SU-DHL-6 (cell line): ENCODE measurements around the gene AMER2.

Experiments used
- H2AFZ ChIP-seq: fragments of 200-600 bp; sonication (generic); 2 replicates; pipeline ENCODE4 v1.6.1; 2014; ENCODE audit warnings: low read depth, mild to moderate bottlenecking, moderate library complexity, mixed read lengths, antibody characterized with exemption, low read length; ENCODE audit not compliant: severe bottlenecking
- H3F3A ChIP-seq: fragments of 200-600 bp; shearing (Covaris generic); 2 replicates; pipeline ENCODE4 v1.6.0; 2016; ENCODE audit warnings: antibody characterized with exemption, mild to moderate bottlenecking; ENCODE audit not compliant: insufficient read depth
- H3K27ac ChIP-seq: fragments of 200-600 bp; sonication (generic); 2 replicates; pipeline ENCODE4 v1.5.1; 2016; ENCODE audit warnings: low read depth, mild to moderate bottlenecking, low read length, moderate library complexity, mixed read lengths
- H3K27me3 ChIP-seq: fragments of 200-600 bp; sonication (generic), shearing (Covaris generic); 2 replicates; pipeline ENCODE4 v1.6.0; 2014; ENCODE audit warnings: mild to moderate bottlenecking, low read length
- H3K36me3 ChIP-seq: fragments of 200-600 bp; sonication (generic); 2 replicates; pipeline ENCODE4 v1.6.1; 2014; ENCODE audit warnings: mild to moderate bottlenecking, low read length, mixed read lengths
- H3K4me2 ChIP-seq: fragments of 300-600, 200-600 bp; shearing (Covaris generic), sonication (generic); 2 replicates; pipeline ENCODE4 v1.6.0; 2014; ENCODE audit warnings: low read length, low read depth, mild to moderate bottlenecking; ENCODE audit not compliant: poor library complexity, severe bottlenecking
- H3K4me3 ChIP-seq: fragments of 200-600 bp; sonication (generic); 2 replicates; pipeline ENCODE4 v1.5.1; 2014; ENCODE audit warnings: antibody characterized with exemption, low read length, mild to moderate bottlenecking, mixed read lengths; ENCODE audit not compliant: insufficient read depth, poor library complexity, severe bottlenecking
- H3K79me2 ChIP-seq: fragments of 200-600 bp; sonication (generic); 2 replicates; pipeline ENCODE4 v1.6.1; 2014; ENCODE audit warnings: mild to moderate bottlenecking, low read length, moderate library complexity; ENCODE audit not compliant: insufficient read depth
- H3K9ac ChIP-seq: fragments of 200-600 bp; sonication (generic); 2 replicates; pipeline ENCODE4 v1.7.0; 2014; ENCODE audit warnings: mild to moderate bottlenecking, low read length
- H3K9me2 ChIP-seq: fragments of 200-600 bp; sonication (generic); replicated peaks from 2 replicates; pipeline ENCODE4 v1.6.1; 2014; ENCODE audit warnings: low read length; ENCODE audit not compliant: insufficient read depth
- H3K9me3 ChIP-seq: fragments of 200-600 bp; sonication (generic); 2 replicates; pipeline ENCODE4 v1.6.1; 2014; ENCODE audit warnings: low read length, mixed read lengths; ENCODE audit not compliant: insufficient read depth
- H4K20me1 ChIP-seq: fragments of 200-600 bp; sonication (generic); 2 replicates; pipeline ENCODE4 v1.6.1; 2014; ENCODE audit warnings: low read depth, mild to moderate bottlenecking, antibody characterized with exemption, low read length, moderate library complexity, mixed read lengths
- CTCF ChIP-seq: fragments of 200-600 bp; sonication (generic); IDR thresholded peaks from one replicate; pipeline ENCODE4 v1.5.1; 2017; ENCODE audit warnings: antibody characterized with exemption, mild to moderate bottlenecking, low read length, moderate library complexity; ENCODE audit not compliant: insufficient read depth, poor library complexity, severe bottlenecking
- EZH2phosphoT487 ChIP-seq: fragments of 200-600 bp; sonication (generic), shearing (Covaris generic); conservative IDR thresholded peaks from 2 replicates; pipeline ENCODE4 v1.6.1; 2018; ENCODE audit warnings: mild to moderate bottlenecking, antibody characterized with exemption, low read length, moderate library complexity, mixed read lengths

The AMER2 gene

GRCh38 chr13:25203127-25203740, 31.1 kb upstream of the AMER2 start:
- no peaks in the 10 kb centered on the region for H3K36me3 ChIP-seq
- no peaks in the 10 kb centered on the region for H3K79me2 ChIP-seq
- no peak overlapping the region for H2AFZ ChIP-seq
- no peaks in the 10 kb centered on the region for H3K9me3 ChIP-seq
- no peak overlapping the region for H3K4me3 ChIP-seq
- H3K27me3 ChIP-seq: no peaks in the 10 kb centered on the region
- TF ChIP-seq CTCF (no peak), EZH2phosphoT487 (no peak)
- no peak overlapping the region for H3K9ac ChIP-seq
- no peaks in the 10 kb centered on the region for H4K20me1 ChIP-seq
- H3K27ac ChIP-seq: no peak overlapping the region
- no peaks in the 10 kb centered on the region for H3K9me2 ChIP-seq
- no peaks in the 10 kb centered on the region for H3F3A ChIP-seq
- no peak overlapping the region for H3K4me2 ChIP-seq

GRCh38 chr13:25200783-25201182, 28.7 kb upstream of the AMER2 start:
- Histone ChIP-seq H3K9me3 (no peaks in the 10 kb centered on the region), H3K36me3 (no peaks in the 10 kb centered on the region), H3K4me3 (no peak overlapping the region), H3K79me2 (no peaks in the 10 kb centered on the region), H3F3A (no peaks in the 10 kb centered on the region), H3K4me2 (no peak overlapping the region), H3K27ac (no peak overlapping the region), H2AFZ (no peak overlapping the region), H3K27me3 (no peaks in the 10 kb centered on the region), H3K9me2 (no peaks in the 10 kb centered on the region), H3K9ac (no peak overlapping the region), H4K20me1 (no peaks in the 10 kb centered on the region)
- no peak for TF ChIP-seq CTCF
- no peak for TF ChIP-seq EZH2phosphoT487

- no peaks in the 10 kb centered on the region for H3K79me2 ChIP-seq
- TF ChIP-seq CTCF (no peak), EZH2phosphoT487 (no peak)
- H3K4me2 ChIP-seq: no peak overlapping the region
- no peaks in the 10 kb centered on the region for H3K27me3 ChIP-seq
- no peak overlapping the region for H3K4me3 ChIP-seq
- H3K27ac ChIP-seq: no peak overlapping the region
- no peaks in the 10 kb centered on the region for H3K36me3 ChIP-seq
- H3K9me3 ChIP-seq: no peaks in the 10 kb centered on the region
- no peak overlapping the region for H2AFZ ChIP-seq
- H3K9ac ChIP-seq: no peak overlapping the region
- no peaks in the 10 kb centered on the region for H3F3A ChIP-seq
- H3K9me2 ChIP-seq: no peaks in the 10 kb centered on the region
- no peaks in the 10 kb centered on the region for H4K20me1 ChIP-seq
Measured at GRCh38 chr13:25198647-25199046, 26.6 kb upstream of the AMER2 start.
